GM23338 (cell line): Measurements from ENCODE around the gene SELENOH.

ENCODE experiments used
- CREB1 ChIP-seq: fragments of 250-450 bp; sonication (Bioruptor Pico); IDR thresholded peaks from 2 replicates; pipeline ENCODE4 v1.5.0; 2020; ENCODE audit warnings: low read depth, mild to moderate bottlenecking, moderate library complexity
- EZH2 ChIP-seq: fragments of 200-600 bp; sonication (generic); IDR thresholded peaks from one replicate; pipeline ENCODE4 v1.8.0; 2017; ENCODE audit warnings: antibody characterized with exemption, mild to moderate bottlenecking, low read depth; ENCODE audit not compliant: unreplicated experiment
- EZH2phosphoT487 ChIP-seq: fragments of 200-600 bp; sonication (generic); IDR thresholded peaks from one replicate; pipeline ENCODE4 v1.8.1; 2018; ENCODE audit warnings: antibody characterized with exemption; ENCODE audit not compliant: unreplicated experiment
- JUNB ChIP-seq: IDR thresholded peaks from one replicate; pipeline ENCODE4 v1.6.1; 2016; ENCODE audit warnings: antibody characterized with exemption; ENCODE audit not compliant: unreplicated experiment
- NANOG ChIP-seq: IDR thresholded peaks from 2 replicates; pipeline ENCODE4 v1.6.1; 2016; ENCODE audit warnings: antibody characterized with exemption, borderline replicate concordance
- POLR2AphosphoS5 ChIP-seq: IDR thresholded peaks from 2 replicates; pipeline ENCODE4 v1.6.1; 2016; ENCODE audit warnings: antibody characterized with exemption, low read depth
- ZNF331 ChIP-seq: fragments of 250-450 bp; sonication (Bioruptor Pico); IDR thresholded peaks from 2 replicates; pipeline ENCODE4 v1.5.0; 2020; ENCODE audit warnings: low read depth, mild to moderate bottlenecking, moderate library complexity
- TF ChIP-seq, protein P1 (sequence below), 2 experiments: fragments of 200-600 bp in 1 of 2; sonication (generic) in 1 of 2; conservative IDR thresholded peaks; 2 replicates each; pipeline versions ENCODE4 v1.5.1 to v1.6.1; 2016 to 2017; ENCODE audit warnings: antibody characterized with exemption in 2 of 2, low read depth in 2 of 2, mild to moderate bottlenecking in 2 of 2, moderate library complexity in 1 of 2
- TF ChIP-seq, protein P2 (sequence below): IDR thresholded peaks from 2 replicates; pipeline ENCODE4 v1.6.1; 2016; ENCODE audit warnings: antibody characterized with exemption

DNA sequence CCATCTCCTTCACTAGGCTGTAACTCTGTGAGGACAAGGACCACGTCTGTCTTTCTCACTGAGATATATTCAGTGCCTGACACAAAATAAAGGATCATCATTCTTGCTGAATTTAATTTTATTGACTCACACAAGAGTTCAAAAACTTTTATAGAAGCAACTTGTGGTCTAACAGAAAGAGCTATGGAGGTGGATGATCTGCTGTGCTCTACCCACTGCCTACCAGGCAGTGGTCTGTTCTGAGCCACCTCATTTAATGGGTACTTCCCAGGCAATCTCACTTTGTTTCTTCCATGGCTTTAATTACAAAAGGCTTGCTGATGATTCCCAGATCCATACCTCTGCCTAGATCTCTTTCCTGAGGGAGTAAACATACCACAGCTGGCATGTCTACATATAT lies 5.6 kb downstream of the SELENOH start:
- TF ChIP-seq, protein P1, sequence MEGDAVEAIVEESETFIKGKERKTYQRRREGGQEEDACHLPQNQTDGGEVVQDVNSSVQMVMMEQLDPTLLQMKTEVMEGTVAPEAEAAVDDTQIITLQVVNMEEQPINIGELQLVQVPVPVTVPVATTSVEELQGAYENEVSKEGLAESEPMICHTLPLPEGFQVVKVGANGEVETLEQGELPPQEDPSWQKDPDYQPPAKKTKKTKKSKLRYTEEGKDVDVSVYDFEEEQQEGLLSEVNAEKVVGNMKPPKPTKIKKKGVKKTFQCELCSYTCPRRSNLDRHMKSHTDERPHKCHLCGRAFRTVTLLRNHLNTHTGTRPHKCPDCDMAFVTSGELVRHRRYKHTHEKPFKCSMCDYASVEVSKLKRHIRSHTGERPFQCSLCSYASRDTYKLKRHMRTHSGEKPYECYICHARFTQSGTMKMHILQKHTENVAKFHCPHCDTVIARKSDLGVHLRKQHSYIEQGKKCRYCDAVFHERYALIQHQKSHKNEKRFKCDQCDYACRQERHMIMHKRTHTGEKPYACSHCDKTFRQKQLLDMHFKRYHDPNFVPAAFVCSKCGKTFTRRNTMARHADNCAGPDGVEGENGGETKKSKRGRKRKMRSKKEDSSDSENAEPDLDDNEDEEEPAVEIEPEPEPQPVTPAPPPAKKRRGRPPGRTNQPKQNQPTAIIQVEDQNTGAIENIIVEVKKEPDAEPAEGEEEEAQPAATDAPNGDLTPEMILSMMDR (conservative IDR thresholded peaks at IDR 0.05; ENCODE audit: low read depth in 2 of 2) = no peak
- TF ChIP-seq POLR2AphosphoS5 (no peak), EZH2 (no peak), JUNB (no peak), ZNF331 (CRISPR knock-in tag) (no peak), NANOG (no peak), CREB1 (CRISPR knock-in tag) (no peak), EZH2phosphoT487 (no peak)
- TF ChIP-seq, protein P2, sequence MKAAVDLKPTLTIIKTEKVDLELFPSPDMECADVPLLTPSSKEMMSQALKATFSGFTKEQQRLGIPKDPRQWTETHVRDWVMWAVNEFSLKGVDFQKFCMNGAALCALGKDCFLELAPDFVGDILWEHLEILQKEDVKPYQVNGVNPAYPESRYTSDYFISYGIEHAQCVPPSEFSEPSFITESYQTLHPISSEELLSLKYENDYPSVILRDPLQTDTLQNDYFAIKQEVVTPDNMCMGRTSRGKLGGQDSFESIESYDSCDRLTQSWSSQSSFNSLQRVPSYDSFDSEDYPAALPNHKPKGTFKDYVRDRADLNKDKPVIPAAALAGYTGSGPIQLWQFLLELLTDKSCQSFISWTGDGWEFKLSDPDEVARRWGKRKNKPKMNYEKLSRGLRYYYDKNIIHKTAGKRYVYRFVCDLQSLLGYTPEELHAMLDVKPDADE = no peak
